Iris pigment epithelial cell (primary cell): Measurements from ENCODE around the gene TADA2B.
A peak's percentile ranks its signal among the peaks of the same experiment; 100 is the strongest.
"Not testable (repeated sequence)": the region's sequence is repeated elsewhere in the genome, so short reads cannot be mapped to it uniquely, and the experiment has no call there.

Experiments used
- DNase-seq: peaks from one replicate; pipeline ENCODE4 v3.0.0-alpha.2; 2011; ENCODE audit warnings: low read depth

TADA2B gene

GRCh38 chr4:7059662-7060061, 16.5 kb downstream of the TADA2B start:
- DNase-seq = no peak

GRCh38 chr4:7060346-7061150, 17.4 kb downstream of the TADA2B start:
- DNase-seq = no peak

- no peak for DNase-seq
These were observed 18.6 kb downstream of the TADA2B start for GRCh38 chr4:7061815-7062214.

GRCh38 chr4:7062816-7063215, 19.6 kb downstream of the TADA2B start:
- DNase-seq = peak; percentile 71

- no peak for DNase-seq
These were observed 20.2 kb downstream of the TADA2B start for GRCh38 chr4:7063362-7063761.

GRCh38 chr4:7066006-7066405, 22.8 kb downstream of the TADA2B start:
- no peak for DNase-seq

- DNase-seq = no peak
These were observed 23.3 kb downstream of the TADA2B start for GRCh38 chr4:7066493-7066892.

GRCh38 chr4:7067126-7067451, 23.9 kb downstream of the TADA2B start:
- no peak for DNase-seq

- peak; percentile 99 for DNase-seq
These were observed 24.5 kb downstream of the TADA2B start, which contains the start of gene GRPEL1 for GRCh38 chr4:7067452-7068278. GRPEL1 (minus strand) TSS chr4:7068064; CDS start chr4:7068032, 32 bp downstream.

- no peak for DNase-seq
These were observed 25.2 kb downstream of the TADA2B start for GRCh38 chr4:7068279-7068842.

- peak; percentile 15 for DNase-seq
These were observed 25.7 kb downstream of the TADA2B start for GRCh38 chr4:7068883-7069282.

GRCh38 chr4:7070729-7071511, 27.7 kb downstream of the TADA2B start:
- peak; percentile 52 for DNase-seq

- no peak for DNase-seq
These were observed 29.9 kb downstream of the TADA2B start for GRCh38 chr4:7073059-7073458.

GRCh38 chr4:7073526-7074390, 30.6 kb downstream of the TADA2B start:
- peak; percentile 49 for DNase-seq

- no peak for DNase-seq
These were observed 31.3 kb downstream of the TADA2B start for GRCh38 chr4:7074426-7074825.

GRCh38 chr4:7075962-7076695, 33.0 kb downstream of the TADA2B start:
- no peak for DNase-seq

- no peak for DNase-seq
These were observed 33.5 kb downstream of the TADA2B start for GRCh38 chr4:7076696-7077082.

- DNase-seq = no peak
These were observed 34.2 kb downstream of the TADA2B start for GRCh38 chr4:7077371-7077770.

GRCh38 chr4:7078025-7078424, 34.9 kb downstream of the TADA2B start:
- no peak for DNase-seq

GRCh38 chr4:7079483-7079882, 36.3 kb downstream of the TADA2B start:
- DNase-seq = not testable (repeated sequence)
